HG03342 (cell line): ENCODE data around the gene SYNGR2.
"Not testable (repeated sequence)": the region's sequence is repeated elsewhere in the genome, so short reads cannot be mapped to it uniquely, and the experiment has no call there.

Source experiments
- ATAC-seq: cut with Tn5 transposase; IDR thresholded peaks from one replicate; pipeline ENCODE4 v1.9.1; 2021; ENCODE audit warnings: mild to moderate bottlenecking, moderate library complexity; ENCODE audit not compliant: unreplicated experiment

Gene SYNGR2

DNA sequence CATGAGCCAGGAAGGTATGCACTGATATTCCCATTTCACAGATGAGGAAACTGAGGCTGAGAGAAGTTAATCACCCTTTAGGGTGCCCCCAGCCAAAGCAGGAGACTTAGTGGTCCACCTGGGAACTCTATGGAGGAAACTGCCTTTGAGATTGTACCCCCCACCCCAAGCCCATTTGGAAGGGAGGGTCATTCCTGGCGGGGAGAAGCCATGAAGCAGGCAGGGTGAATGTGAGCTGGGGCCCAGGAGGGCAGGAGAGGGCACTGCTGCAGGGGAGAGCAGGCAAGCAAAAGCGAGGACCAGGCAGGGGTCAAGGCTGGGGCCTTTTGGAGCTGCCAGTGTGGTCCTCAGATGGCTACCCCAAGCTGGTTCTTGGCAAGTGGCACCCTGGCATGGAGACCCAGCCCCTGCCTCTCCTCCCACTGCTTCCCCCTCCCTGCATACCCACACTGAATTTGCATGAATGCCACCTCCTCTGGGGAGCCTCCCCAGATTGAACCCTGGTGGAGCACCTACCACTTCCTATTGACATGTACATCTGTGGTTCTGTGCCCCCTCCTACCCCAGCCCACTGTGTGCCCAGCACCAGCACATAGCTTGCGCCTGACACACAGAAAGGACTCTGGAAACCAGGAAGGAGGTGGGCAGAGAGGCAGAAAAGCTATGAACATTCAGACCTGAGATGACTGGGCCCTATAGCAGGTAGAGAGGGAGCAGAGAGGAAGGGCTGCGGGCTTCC lies 38.9 kb upstream of the SYNGR2 start:
- no peak for ATAC-seq

DNA sequence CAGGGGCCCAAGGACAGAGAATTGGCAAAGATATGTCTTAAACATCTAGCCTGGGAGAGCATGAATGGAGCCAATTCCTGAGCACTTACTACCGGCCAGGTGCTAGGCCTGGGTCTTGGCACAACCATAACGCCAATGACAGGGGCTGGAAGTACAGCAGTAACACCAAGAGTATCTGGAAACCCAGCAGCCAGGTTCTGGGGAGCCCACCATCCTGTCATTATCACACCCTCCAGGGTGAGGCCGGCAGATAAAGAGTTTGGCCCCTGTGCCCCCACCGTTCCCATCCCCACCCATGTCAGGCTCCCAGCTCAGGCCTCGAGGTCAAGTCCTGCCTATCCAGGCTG lies 38.3 kb upstream of the SYNGR2 start:
- no peak for ATAC-seq

DNA sequence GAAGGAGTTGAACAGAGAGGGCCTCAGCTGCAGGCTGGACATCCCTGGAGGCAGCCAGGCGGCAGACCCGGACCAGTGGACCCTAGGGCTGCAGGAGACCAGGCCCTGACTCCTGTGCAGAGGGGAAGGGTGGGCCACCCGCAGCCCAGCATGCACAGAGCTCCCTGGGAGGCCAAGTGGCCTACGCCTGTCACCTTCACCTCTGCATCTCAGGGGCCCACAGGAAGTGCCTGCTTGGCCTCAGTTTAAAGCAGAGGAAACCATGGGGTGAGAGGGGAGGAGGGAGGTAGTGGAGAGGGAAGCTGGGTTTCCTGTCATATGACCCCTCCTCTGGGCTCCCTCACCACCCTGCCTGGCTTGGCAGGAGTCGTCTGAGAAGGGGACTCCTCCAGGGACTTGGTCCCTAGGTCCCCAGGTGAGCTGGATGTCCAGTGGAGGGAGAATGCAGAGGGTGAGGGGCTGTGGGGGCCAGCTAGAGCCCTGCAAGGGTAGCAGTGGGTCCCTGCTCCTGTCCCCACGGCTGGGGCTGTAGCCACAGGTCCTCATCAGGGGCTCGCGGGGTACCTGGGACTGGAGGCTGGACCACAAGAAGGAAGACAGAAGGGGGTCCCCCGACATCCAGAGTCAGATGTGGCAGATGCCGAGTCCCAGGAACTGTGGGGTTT lies 37.8 kb upstream of the SYNGR2 start, which contains the start of gene TMC8:
Gene TMC8, plus strand, starts transcription at position 335 of the 665 bp plus-strand sequence. CDS start 818 bp downstream, outside the sequence.
- no peak for ATAC-seq

DNA sequence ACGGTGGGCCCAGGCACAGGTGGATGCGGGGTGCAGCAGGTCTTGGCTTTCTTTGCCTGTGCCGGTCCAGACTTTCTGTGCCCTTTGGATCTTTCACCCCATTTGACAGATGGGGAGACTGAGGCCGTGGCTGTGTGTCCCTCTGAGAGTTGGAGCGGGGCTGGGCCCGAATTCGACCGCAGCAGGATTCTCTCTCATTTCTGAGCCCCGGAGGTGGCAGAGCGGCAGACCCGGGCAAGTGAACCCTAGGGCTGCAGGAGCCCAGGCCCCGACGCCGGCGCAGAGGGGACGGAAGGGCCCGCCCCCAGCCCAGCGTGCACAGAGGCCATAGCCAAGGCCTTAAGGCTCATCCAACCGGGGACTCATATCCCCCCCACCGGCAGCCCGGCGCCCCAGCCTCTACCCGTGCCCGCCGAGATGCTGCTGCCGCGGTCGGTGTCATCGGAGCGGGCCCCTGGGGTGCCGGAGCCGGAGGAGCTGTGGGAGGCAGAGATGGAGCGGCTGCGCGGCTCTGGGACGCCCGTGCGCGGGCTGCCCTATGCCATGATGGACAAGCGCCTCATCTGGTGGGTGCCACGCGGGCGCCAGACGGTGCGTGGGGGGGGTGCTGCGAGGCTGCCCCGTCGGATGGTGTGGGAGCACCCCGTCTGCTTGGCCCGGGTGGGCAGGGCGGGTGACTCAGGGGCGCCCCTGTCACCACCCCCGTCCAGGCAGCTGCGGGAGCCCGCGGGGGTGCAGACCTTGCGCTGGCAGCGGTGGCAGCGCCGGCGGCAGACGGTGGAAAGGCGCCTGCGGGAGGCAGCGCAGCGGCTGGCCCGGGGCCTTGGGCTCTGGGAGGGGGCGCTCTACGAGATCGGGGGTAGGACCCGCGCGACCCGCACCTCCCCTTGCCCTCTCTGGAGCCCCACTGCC lies 37.0 kb upstream of the SYNGR2 start:
- ATAC-seq, result no peak

DNA sequence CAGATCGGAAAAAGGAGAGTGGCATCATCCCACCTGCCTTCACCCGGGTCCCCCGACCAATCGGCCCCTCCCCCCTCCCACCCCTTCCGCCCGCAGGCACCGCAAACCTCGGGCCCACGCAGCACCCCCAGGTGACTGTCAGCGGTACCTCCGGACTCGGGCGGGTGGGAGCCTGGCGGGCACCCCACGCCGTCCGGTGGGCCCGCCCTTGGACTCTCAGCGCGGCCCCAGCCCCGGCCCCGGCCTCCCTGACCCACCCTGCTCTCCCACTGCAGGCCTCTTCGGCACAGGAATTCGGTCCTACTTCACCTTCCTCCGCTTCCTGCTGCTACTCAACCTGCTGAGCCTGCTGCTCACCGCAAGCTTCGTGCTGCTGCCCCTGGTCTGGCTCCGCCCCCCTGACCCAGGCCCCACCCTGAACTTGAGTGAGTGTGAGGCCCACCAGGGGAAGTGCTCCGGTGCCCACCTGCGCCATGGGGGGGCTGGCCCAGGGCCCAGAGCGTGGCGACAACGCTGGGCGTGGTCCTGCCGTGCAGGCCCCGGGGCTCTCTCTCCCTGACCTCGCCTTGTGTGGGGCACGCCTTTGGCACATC lies 36.2 kb upstream of the SYNGR2 start:
- ATAC-seq, result no peak

DNA sequence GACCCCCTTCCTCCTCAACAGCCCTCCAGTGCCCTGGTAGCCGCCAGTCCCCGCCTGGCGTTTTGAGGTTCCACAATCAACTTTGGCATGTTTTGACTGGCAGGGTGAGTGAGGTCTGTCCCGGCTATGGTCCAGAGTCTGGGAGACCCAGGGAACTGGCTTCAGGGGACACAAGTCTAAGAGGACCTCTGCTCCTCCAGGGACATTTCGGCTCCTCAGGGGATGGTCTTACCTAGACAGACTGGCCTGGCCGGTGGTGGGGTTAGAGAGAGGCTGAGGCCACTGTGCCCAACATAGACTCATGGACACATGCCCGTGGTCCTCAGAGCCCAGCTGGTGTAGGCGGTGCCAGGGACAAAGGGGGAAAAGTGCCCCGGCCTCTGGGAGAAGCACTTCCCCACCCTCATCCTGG lies 35.6 kb upstream of the SYNGR2 start:
- ATAC-seq, result no peak

DNA sequence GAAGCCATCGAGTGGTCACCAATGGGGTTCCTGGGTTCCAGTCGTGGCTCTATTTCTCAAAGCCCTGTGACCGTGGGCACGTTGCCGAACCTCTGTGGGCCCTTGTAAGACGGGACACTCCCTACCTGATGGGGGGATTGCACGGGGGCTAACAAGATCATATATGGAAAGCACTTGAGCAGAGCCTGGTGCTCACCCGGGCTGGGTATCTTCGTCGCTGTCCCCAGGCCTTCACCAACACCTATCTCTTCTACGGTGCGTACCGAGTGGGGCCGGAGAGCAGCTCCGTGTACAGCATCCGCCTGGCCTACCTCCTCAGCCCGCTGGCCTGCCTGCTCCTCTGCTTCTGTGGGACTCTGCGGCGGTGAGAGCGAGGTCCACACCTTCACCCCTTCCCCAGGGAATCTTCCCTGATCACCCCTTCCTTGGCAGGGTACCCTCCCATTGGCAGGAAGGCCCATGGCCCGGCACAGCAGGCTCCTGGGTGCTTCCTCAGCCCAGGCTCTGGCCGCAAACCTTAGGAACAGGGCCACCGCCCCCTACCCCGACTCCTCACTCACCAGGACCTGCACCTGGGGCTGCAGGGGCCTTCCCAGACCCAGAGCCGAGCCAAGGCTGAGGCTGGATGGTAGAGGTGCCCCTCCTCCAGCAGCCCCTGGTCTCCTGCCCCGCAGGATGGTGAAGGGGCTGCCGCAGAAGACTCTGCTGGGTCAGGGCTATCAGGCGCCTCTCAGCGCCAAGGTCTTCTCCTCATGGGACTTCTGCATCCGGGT lies 35.0 kb upstream of the SYNGR2 start:
- ATAC-seq, result no peak

DNA sequence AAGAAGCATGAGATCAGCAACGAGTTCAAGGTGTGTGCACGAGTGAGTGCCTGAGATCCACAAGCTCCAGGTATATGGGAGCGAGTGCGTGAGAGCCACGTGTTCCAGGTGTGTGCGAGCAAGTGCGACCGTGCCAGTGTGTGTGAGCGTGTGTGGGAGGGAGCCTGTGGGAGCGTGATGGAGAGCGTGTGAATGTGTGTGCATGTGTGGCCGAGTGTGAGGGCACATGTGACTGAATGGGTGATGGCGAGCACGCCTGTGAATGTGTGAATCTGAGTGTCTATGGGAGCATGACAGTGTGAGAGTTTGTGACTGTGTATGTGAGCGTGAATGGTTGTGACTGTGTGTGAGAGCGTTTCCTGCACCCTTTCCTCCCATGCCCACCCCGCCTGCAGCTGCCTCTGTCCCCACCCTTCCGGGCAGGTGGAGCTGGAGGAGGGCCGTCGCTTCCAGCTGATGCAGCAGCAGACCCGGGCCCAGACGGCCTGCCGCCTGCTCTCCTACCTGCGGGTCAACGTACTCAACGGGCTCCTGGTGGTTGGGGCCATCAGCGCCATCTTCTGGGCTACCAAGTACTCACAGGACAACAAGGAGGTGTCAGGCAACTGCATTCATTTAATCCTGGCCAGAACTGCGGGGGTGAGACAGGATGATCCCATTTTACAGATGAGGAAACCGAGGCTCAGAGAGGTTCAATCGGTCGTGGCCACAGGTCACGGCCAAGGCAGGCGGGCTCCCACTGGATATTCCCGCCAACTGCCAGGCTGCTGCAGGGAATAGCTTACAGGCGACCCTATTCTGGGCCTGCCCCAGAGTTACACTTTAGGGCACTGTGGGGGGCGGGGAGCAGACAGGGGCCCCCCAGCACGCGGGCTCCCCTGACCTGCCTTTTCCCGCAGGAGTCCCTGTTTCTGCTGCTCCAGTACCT lies 34.1 kb upstream of the SYNGR2 start:
- no peak for ATAC-seq

DNA sequence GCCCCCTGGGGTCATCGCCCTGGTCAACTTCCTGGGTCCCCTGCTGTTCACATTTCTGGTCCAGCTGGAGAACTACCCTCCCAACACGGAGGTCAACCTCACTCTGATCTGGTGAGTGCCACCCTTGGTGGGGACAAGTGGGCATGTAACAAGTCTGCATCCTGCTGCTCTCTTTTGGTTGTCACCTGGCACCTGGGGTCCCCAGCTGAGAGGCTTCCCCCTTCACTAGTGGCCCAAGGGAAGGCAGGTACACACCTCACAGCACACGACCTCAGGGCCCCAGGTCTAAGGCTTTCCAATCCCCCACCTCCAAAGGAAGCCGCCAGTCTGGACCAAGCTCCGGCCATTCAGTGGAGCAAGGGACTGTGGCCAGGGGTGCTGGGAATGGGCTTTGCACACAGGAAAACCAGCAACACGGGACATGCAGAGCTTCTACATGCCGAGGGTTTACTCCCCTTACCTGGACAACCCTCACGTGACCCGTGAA lies 33.4 kb upstream of the SYNGR2 start:
- ATAC-seq, result no peak

DNA sequence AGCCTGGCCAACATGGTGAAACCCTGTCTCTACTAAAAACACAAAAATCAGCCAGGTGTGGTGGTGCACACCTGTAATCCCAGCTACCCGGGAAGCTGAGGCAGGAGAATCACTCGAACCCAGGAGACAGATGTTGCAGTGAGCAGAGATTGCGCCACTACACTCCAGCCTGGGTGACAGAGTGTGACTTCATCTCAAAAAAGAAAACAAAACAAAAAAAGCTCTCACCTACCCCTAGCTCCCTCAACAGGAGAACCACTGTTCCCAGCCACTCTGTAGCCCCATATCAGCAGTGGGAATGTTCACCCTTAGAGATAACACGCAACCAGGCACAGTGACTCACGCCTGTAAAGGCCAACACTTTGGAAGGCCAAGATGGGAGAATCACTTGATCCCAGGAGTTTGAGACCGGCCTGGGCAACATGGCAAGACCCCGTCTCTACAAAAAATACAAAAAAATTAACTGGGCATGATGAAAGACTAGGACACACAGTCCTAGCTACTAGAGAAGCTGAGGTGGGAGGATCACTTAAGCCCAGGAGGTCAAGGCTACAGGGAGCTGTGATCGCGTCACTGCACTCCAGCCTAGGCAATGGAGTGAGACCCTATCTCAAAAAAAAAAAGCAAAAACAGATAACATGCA lies 32.4 kb upstream of the SYNGR2 start:
- no peak for ATAC-seq

DNA sequence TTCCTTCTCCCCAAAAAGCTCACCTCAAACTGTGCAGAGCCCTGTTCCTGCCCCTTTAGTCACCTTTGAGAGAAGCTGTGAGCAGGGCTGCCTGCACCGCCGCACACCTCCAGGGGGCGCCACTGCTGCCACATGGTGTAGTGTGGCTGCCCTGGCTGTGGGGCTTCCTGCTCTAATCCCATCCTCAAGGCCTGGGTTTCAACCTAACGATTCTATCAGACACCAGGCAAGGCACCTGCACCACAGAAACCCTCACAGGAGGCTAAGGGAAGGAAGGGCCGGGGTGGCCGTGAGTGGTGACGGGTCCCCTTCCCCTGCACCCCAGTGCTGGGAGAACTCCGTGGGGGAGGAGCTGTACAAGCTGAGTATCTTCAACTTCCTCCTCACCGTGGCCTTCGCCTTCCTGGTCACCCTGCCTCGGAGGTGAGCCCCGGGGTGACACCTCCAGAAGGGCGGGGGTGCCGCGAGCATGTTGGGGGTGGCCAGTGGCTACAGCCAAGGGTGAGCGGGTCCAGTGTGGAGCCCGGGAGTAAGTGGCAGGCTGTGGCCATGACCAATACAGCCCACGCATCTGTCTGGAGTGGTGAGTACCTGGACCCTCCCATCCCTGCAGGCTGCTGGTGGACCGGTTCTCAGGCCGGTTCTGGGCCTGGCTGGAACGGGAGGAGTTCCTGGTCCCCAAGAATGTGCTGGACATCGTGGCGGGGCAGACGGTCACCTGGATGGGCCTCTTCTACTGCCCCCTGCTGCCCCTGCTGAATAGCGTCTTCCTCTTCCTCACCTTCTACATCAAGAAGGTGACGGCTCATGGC lies 30.8 kb upstream of the SYNGR2 start:
- no peak for ATAC-seq

DNA sequence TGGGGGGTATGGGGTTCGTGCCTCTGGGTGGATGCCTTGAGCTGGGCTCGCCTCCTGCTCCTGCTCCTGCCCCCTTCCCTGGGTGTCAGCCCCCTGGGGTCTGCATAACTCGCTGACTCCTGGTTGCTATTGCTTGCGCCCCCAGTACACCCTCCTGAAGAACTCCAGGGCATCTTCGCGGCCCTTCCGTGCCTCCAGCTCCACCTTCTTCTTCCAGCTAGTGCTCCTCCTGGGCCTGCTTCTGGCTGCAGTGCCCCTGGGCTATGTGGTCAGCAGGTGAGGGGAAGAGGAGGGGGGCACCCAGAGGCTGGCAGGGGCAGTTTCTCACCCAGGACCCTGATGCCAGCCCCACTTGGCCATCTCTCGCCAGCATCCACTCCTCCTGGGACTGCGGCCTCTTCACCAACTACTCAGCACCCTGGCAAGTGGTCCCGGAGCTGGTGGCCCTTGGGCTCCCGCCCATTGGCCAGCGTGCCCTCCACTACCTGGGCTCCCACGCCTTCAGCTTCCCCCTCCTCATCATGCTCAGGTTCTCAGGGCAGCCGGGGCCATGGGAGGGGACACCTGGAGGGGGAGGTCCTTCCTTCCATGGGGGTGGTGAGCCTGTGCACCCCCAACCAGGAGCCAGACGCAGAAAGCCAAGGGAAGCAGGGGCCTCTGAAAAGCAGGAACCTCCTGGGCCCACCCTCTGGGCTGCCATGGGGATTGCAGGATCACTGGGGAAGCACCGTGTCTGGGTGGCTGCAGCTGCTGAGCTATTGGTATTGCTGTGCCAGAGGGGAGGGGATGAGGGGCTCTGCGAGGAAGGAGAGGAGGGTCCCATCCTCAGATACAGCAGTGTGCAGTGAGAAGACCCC lies 29.9 kb upstream of the SYNGR2 start:
- no peak for ATAC-seq

DNA sequence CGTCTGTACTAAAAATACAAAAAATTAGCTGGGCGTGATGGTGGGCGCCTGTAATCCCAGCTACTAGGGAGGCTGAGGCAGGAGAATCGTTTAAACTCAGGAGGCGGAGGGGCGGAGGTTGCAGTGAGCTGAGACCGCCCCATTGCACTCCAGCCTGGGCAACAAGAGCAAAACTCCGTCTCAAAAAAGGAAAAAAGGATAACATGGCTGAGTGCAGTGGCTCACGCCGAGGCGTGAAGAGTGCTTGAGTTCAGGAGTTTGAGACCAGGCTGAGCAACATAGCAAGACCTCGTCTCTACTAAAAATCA lies 28.6 kb upstream of the SYNGR2 start:
- ATAC-seq, result not testable (repeated sequence)

DNA sequence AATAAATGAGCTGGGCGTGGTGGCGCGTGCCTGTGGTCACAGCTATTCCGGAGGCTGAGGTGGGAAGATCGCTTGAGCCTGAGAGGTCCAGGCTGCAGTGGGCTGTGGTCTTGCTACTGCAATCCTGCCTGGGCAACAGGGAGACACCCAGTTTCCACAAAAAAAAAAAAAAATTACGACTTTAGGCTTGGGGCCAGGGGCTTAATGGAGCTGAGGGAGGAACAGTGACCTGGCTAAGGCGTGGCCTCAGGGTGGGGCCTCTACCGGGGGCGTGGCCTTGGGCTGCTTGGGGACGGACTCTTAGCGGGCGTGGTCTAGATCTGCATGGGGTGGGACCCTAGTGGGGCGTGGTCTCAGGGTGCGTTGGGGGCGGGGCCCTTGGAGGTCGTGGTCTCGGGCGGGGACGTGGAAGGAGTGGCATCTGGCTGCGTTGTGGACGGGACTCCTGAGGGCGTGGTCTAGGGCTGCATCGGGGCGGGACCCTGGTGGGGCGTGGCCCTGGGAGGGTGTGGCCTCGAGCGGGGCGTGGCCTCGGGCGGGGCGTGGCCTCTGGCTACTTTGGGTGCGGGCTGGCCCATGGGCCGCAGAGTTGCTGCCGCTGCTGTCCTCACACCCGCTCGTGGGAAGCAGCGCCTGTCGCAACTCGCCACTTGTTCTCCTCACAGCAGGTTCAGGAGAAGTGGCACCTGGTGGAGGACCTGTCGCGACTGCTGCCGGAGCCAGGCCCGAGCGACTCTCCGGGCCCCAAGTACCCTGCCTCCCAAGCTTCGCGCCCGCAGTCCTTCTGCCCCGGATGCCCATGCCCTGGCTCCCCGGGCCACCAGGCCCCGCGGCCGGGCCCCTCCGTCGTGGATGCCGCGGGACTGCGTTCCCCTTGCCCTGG lies 28.0 kb upstream of the SYNGR2 start:
- ATAC-seq, result peak; percentile 78

DNA sequence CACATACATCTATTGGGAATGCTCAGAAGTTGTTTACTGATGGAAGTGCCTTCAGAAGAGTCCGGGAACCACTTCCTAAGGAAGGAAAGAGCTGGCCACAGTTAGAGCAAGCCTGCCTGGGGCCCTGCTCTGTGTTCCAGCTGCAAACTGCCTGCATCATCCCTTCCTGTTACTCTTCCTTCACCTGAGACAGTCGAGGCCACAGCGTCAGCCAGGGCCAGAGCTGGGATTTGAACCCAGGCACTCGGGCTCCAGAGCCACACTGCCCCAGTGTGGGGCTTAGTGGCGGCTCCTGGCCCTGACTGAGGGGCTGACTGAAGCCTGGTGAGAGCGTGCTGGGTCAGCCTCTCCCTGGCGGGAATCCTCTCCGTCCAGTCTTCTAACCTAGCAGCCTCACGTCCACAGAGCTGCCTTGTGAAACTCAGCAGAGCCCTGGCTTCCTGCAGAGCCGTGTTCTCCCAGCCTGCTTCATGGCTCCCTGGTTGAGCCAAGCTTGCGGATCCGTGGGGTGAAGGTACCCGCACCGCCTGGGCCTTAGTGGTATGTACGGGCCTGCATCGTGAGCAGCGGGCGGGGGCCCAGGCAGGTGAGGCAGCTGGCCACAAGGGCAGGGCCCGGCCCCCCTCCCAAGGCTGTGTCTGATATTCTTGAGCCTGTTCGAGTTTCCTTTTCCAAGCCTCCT lies 26.8 kb upstream of the SYNGR2 start:
- ATAC-seq, result no peak
